HL-60 (cell line): ENCODE measurements around the gene TUBE1.

Experiments used
- DNase-seq, 2 experiments: peaks; one replicate each; pipeline ENCODE4 v3.0.0-alpha.2; 2010 to 2020; ENCODE audit warnings: low read depth in 1 of 2, low spot score in 1 of 2
- H3K27ac ChIP-seq: fragments of 250-450 bp; sonication (Bioruptor Pico); replicated peaks from 2 replicates; pipeline ENCODE4 v1.5.1; 2020; ENCODE audit warnings: mild to moderate bottlenecking, moderate library complexity
- H3K27me3 ChIP-seq: fragments of 250-450 bp; sonication (Bioruptor Pico); 2 replicates; pipeline ENCODE4 v1.5.1; 2021; ENCODE audit warnings: mild to moderate bottlenecking, moderate library complexity; ENCODE audit not compliant: insufficient read depth, poor library complexity, severe bottlenecking
- H3K4me3 ChIP-seq: replicated peaks from 2 replicates; pipeline ENCODE4 v1.5.1; 2011; ENCODE audit warnings: mild to moderate bottlenecking, control low read depth, low read length; ENCODE audit not compliant: insufficient read depth
- GABPA ChIP-seq: IDR thresholded peaks from 2 replicates; pipeline ENCODE4 v1.6.1; 2012; ENCODE audit warnings: low read depth
- POLR2AphosphoS5 ChIP-seq: IDR thresholded peaks from 2 replicates; pipeline ENCODE4 v1.6.1; 2012; ENCODE audit warnings: low read depth
- REST ChIP-seq: IDR thresholded peaks from 2 replicates; pipeline ENCODE4 v1.6.1; 2012; ENCODE audit warnings: low read depth; ENCODE audit not compliant: insufficient replicate concordance
- SPI1 ChIP-seq: IDR thresholded peaks from 2 replicates; pipeline ENCODE4 v1.6.1; 2012; ENCODE audit warnings: low read depth, mild to moderate bottlenecking, borderline replicate concordance
- TF ChIP-seq, protein P1 (sequence below): IDR thresholded peaks from one replicate; pipeline ENCODE4 v1.5.1; 2011; ENCODE audit warnings: low read length, control low read depth, inconsistent platforms; ENCODE audit not compliant: insufficient read depth

The TUBE1 gene

DNA sequence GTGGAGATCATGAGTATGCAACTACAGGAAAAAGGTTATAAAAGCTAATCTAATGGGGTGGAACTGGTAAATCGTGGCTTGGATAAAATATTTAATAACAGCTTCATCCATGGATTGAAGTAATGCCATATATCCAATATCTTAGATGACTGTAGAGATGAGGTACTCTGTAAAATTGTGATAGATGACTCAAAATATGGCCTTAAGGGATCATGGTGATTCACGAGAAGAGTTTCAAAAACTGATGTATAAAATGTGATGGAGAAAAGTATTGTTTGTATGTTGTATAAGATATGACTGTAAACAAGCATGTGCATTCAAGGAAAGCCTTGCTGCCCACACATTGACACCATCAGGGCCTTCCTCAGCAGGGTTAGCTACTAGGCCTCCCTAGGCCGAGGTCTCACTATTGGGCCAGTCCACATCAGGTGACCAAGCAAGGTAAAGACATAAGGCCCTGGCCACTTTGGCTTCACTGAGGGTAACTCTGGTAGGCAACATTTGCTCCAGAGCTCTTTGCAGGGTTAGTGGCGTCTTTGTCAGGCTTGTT is 51.1 kb downstream of the TUBE1 start:
- H3K27ac ChIP-seq, result no peak overlapping the region
- DNase-seq, result no peak

DNA sequence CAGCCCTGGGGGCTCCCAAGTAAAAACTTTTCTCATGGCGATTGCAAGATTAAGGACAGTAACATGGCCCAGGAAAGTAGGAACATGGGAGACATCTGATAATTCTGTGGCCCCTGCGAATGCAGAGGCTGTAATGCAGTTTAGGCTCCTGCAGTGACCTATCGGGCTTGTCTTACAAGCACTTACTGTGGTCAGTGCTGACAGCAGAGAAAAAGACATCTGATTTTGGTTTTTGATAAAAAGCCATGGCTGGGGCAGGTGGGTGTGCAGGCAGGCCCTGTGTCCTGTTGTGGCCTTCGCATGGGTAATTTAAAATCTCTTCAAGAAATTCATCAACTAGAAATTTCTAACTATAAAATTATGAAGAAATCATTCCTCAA is 52.7 kb downstream of the TUBE1 start:
- DNase-seq, result no peak
- Histone ChIP-seq H3K27ac (no peak overlapping the region), H3K4me3 (no peak overlapping the region), H3K27me3 (no peaks in the 10 kb centered on the region)
- TF ChIP-seq GABPA, result no peak
- TF ChIP-seq, protein P1, sequence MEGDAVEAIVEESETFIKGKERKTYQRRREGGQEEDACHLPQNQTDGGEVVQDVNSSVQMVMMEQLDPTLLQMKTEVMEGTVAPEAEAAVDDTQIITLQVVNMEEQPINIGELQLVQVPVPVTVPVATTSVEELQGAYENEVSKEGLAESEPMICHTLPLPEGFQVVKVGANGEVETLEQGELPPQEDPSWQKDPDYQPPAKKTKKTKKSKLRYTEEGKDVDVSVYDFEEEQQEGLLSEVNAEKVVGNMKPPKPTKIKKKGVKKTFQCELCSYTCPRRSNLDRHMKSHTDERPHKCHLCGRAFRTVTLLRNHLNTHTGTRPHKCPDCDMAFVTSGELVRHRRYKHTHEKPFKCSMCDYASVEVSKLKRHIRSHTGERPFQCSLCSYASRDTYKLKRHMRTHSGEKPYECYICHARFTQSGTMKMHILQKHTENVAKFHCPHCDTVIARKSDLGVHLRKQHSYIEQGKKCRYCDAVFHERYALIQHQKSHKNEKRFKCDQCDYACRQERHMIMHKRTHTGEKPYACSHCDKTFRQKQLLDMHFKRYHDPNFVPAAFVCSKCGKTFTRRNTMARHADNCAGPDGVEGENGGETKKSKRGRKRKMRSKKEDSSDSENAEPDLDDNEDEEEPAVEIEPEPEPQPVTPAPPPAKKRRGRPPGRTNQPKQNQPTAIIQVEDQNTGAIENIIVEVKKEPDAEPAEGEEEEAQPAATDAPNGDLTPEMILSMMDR, result no peak

More for the DNA sequence above, 51.1 kb downstream of the TUBE1 start:
- H3K4me3 ChIP-seq, result no peak overlapping the region
- no peaks in the 10 kb centered on the region for H3K27me3 ChIP-seq
- TF ChIP-seq SPI1 (no peak), GABPA (no peak), POLR2AphosphoS5 (no peak), REST (no peak)
- TF ChIP-seq, protein P1, result no peak

- no peak for DNase-seq
- TF ChIP-seq SPI1, result no peak
- no peak for TF ChIP-seq GABPA
- TF ChIP-seq, protein P1, result no peak
- TF ChIP-seq POLR2AphosphoS5, result no peak
- no peak for TF ChIP-seq REST
- Histone ChIP-seq H3K4me3 (no peak overlapping the region), H3K27ac (no peak overlapping the region), H3K27me3 (no peaks in the 10 kb centered on the region)
Observed at GRCh38 chr6:112033791-112034615, 53.3 kb downstream of the TUBE1 start.

DNA sequence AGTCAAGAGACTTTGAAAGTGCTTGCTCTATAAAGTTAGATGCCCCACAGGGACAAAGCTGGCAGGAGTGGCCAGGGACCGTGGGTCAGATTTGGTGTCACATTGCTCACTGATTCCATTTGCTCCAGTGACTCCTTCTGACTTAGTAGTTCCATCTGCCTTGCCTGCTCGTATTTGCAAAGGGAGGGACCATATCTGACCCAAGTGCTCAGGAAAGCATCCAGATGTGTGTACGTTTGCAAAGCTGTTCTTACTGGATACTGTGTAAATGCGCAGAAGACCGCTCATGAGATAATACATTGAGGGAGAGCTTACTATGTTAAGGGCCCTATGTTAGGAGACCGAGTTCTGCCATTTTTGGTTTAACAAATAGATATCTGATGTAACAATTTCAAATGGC is 54.6 kb downstream of the TUBE1 start:
- TF ChIP-seq SPI1 (no peak), GABPA (no peak), REST (no peak)
- TF ChIP-seq, protein P1, result no peak
- Histone ChIP-seq H3K27me3 (no peaks in the 10 kb centered on the region), H3K4me3 (no peak overlapping the region), H3K27ac (no peak overlapping the region)
- DNase-seq, result no peak
